Smooth muscle cell (in vitro differentiated cells): Measurements from ENCODE around the gene WASF2. TPM values are rescaled to one million over a fixed set of nuclear protein-coding genes. Genes with fewer than 3 reads are reported as not detected.

Source experiments
- DNase-seq: peaks from one replicate; lab custom pipeline; 2025; ENCODE audit not compliant: unreplicated experiment; lab: John Stamatoyannopoulos, UW
- H2AFZ ChIP-seq: fragments of 200-600 bp; sonication (generic); 2 replicates; pipeline ENCODE4 v1.6.0; 2016; ENCODE audit warnings: antibody characterized with exemption, low read depth, mild to moderate bottlenecking
- H3F3A ChIP-seq: fragments of 200-600 bp; sonication (generic); 2 replicates; pipeline ENCODE4 v1.6.0; 2017; ENCODE audit warnings: antibody characterized with exemption, low read depth
- H3K27ac ChIP-seq: fragments of 200-600 bp; sonication (generic); 2 replicates; pipeline ENCODE4 v1.5.1; 2016; ENCODE audit warnings: low read depth, mild to moderate bottlenecking
- H3K27me3 ChIP-seq: fragments of 200-600 bp; sonication (generic); 2 replicates; pipeline ENCODE4 v1.6.1; 2016; ENCODE audit warnings: low read depth, mild to moderate bottlenecking
- H3K36me3 ChIP-seq: fragments of 200-600 bp; sonication (generic); 2 replicates; pipeline ENCODE4 v1.5.1; 2016; ENCODE audit warnings: low read depth
- H3K4me1 ChIP-seq: fragments of 200-600 bp; sonication (generic); 2 replicates; pipeline ENCODE4 v1.5.1; 2016; ENCODE audit warnings: low read depth
- H3K4me2 ChIP-seq: fragments of 200-600 bp; sonication (generic); 2 replicates; pipeline ENCODE4 v1.6.0; 2016; ENCODE audit warnings: mild to moderate bottlenecking
- H3K4me3 ChIP-seq: fragments of 200-600 bp; sonication (generic); 2 replicates; pipeline ENCODE4 v1.5.1; 2016; ENCODE audit warnings: mild to moderate bottlenecking
- H3K79me2 ChIP-seq: fragments of 200-600 bp; sonication (generic); 2 replicates; pipeline ENCODE4 v1.6.0; 2016; ENCODE audit warnings: low read depth, mild to moderate bottlenecking
- H3K9ac ChIP-seq: fragments of 200-600 bp; sonication (generic); 2 replicates; pipeline ENCODE4 v1.6.0; 2016; ENCODE audit warnings: low read depth
- H3K9me3 ChIP-seq: fragments of 200-600 bp; sonication (generic); replicated peaks from 2 replicates; pipeline ENCODE4 v1.5.1; 2016; ENCODE audit warnings: low read depth
- H4K20me1 ChIP-seq: fragments of 200-600 bp; sonication (generic); 2 replicates; pipeline ENCODE4 v1.6.0; 2016; ENCODE audit warnings: low read depth
- WGBS: methylation state at CpG from one replicate; pipeline ENCODE4 v1.1.7; 2016; ENCODE audit warnings: low lambda C conversion rate; 5-methylcytosine and 5-hydroxymethylcytosine counted together
- polyA plus RNA-seq: library from polyadenylated mRNA; unstranded; fragments of >200 nt; fragmentation: Nextera tagmentation; extraction: Ambion mirVana; gene quantifications from 2 replicates; pipeline ENCODE4 v1.2.1, GENCODE V29; 2016
- total RNA-seq: library from RNA; depleted of rRNA; stranded (reverse); fragments of >200 nt; gene quantifications from 2 replicates; pipeline ENCODE4 v1.2.3, GENCODE V29; 2014
- TF ChIP-seq, protein P1 (sequence below): fragments of 200-600 bp; sonication (generic); IDR thresholded peaks from 2 replicates; pipeline ENCODE4 v1.5.1; 2017; ENCODE audit warnings: borderline replicate concordance, mild to moderate bottlenecking, antibody characterized with exemption; ENCODE audit not compliant: insufficient read depth, poor library complexity, severe bottlenecking

Gene WASF2
- total and polyA plus RNA-seq, 2 experiments from 2014 or later: 34.3 to 46.1 TPM

DNA sequence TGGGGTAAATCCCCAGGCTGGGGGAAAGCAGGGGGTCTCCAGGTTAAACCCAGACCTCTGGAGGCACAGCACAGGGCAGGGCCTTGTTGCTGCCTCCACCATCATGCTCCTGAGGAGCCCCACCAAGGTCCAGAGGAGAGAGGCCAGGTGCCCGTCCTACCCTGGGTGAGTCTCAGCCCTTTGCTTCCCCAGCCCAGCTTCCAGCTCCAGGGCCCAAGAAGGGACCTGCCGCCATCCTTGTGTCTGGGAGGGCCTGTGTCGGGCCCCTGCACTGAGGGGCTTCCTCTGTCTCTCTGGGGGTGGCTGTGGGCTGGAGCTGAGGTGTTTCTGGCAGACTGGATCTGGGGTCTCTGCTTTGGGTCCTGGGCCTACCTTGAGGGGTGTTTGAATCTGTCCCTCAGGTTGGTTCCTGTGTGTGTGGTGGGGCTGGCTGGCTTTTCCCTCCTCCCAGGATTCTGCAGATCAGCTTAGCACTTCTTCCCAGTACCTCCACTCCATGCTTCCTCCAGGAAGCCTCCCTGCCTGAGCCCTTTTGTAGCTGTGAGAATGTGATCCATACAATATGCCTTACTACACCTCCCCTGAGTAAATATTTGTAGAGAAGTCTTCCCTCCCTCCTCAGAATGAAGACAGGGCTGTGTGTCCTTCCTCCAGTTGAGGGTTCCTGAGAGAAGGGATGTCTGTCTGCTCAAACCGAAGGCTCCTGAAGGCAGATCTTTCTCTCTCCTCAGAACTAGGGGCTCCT, 91.4 kb downstream of the WASF2 start:
- H3K9ac ChIP-seq: no peak overlapping the region
- no peaks in the 10 kb centered on the region for H3K36me3 ChIP-seq
- DNase-seq: no peak

DNA sequence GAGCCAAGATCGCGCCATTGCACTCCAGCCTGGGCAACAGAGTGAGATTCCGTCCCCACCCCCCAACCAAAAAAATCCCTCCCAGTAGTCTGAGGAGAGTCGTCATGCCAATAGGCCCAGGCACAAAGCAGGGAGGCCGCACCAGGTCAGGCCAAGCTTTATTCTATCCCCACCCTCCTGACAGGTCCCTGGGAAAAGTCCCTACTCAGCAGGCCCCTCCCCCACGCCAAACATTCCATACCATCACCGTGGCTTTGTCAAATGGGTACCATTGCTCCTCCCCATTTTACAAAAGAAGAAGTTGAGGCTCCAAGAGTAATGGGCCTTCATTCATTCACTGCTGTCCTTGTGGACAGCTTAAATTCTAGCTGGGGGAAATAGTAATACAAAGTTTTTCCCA, 92.2 kb downstream of the WASF2 start:
- peaks cover 3% of the 10 kb centered on the region for H3K4me1 ChIP-seq
- no peaks in the 10 kb centered on the region for H3K27me3 ChIP-seq
- no peak overlapping the region for H3K27ac ChIP-seq
- WGBS: 77% methylated on average over 7 of the region's 7 CpGs
- H2AFZ ChIP-seq: no peak overlapping the region
- H3K9ac ChIP-seq: no peak overlapping the region
- no peaks in the 10 kb centered on the region for H3K79me2 ChIP-seq
- H3F3A ChIP-seq: peaks cover 5% of the 10 kb centered on the region
- H4K20me1 ChIP-seq: no peaks in the 10 kb centered on the region
- no peak overlapping the region for H3K4me3 ChIP-seq
- no peak overlapping the region for H3K4me2 ChIP-seq
- no peaks in the 10 kb centered on the region for H3K36me3 ChIP-seq
- no peak for DNase-seq
- no peaks in the 10 kb centered on the region for H3K9me3 ChIP-seq
- TF ChIP-seq, protein P1, sequence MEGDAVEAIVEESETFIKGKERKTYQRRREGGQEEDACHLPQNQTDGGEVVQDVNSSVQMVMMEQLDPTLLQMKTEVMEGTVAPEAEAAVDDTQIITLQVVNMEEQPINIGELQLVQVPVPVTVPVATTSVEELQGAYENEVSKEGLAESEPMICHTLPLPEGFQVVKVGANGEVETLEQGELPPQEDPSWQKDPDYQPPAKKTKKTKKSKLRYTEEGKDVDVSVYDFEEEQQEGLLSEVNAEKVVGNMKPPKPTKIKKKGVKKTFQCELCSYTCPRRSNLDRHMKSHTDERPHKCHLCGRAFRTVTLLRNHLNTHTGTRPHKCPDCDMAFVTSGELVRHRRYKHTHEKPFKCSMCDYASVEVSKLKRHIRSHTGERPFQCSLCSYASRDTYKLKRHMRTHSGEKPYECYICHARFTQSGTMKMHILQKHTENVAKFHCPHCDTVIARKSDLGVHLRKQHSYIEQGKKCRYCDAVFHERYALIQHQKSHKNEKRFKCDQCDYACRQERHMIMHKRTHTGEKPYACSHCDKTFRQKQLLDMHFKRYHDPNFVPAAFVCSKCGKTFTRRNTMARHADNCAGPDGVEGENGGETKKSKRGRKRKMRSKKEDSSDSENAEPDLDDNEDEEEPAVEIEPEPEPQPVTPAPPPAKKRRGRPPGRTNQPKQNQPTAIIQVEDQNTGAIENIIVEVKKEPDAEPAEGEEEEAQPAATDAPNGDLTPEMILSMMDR: no peak

More for the DNA sequence above, 91.4 kb downstream of the WASF2 start:
- Histone ChIP-seq H3K4me2 (no peak overlapping the region), H3K4me1 (peaks cover 4% of the 10 kb centered on the region), H4K20me1 (no peaks in the 10 kb centered on the region), H3K4me3 (no peak overlapping the region), H2AFZ (no peak overlapping the region), H3K9me3 (no peaks in the 10 kb centered on the region), H3F3A (peaks cover 5% of the 10 kb centered on the region), H3K79me2 (no peaks in the 10 kb centered on the region), H3K27me3 (no peaks in the 10 kb centered on the region), H3K27ac (no peak overlapping the region)
- WGBS: 91% methylated on average over 4 of the region's 4 CpGs
- TF ChIP-seq, protein P1: no peak

DNA sequence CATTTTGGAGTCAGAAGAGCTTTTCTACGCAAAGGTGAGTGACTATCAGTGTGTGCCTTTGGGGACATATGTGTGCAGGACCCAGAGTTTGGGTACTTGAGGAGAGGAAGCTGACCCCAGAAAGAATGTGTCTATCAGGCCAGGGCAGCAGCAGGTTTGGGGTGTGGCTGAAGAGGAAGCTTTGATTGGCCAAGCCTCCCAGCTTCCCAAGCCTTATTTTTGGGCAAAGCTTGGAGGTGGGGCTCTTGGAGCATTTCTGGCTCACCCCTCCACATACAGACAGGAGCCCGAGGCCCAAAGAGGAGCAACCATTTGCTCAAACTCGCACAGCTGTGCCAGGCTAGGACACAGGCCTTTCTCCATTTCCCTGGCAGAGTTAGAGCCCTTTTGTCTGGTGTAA, 92.9 kb downstream of the WASF2 start:
- WGBS: 93% methylated on average over 3 of the region's 3 CpGs
- DNase-seq: no peak
- no peaks in the 10 kb centered on the region for H3K79me2 ChIP-seq

More for the DNA sequence above, 92.9 kb downstream of the WASF2 start:
- H3K9ac ChIP-seq: no peak overlapping the region
- no peaks in the 10 kb centered on the region for H3K36me3 ChIP-seq
- H3K27me3 ChIP-seq: no peaks in the 10 kb centered on the region
- H3K27ac ChIP-seq: no peak overlapping the region
- no peaks in the 10 kb centered on the region for H3K9me3 ChIP-seq
- peaks cover 5% of the 10 kb centered on the region for H3F3A ChIP-seq
- H3K4me1 ChIP-seq: no peaks in the 10 kb centered on the region
- H4K20me1 ChIP-seq: no peaks in the 10 kb centered on the region
- H3K4me3 ChIP-seq: no peak overlapping the region
- TF ChIP-seq, protein P1: no peak
- no peak overlapping the region for H2AFZ ChIP-seq
- no peak overlapping the region for H3K4me2 ChIP-seq
